ENCODE data around the gene MYL10. TPM values are rescaled to one million over a fixed set of nuclear protein-coding genes. Genes with fewer than 3 reads are reported as not detected.
A peak's percentile ranks its signal among the peaks of the same experiment; 100 is the strongest.

MYL10 gene
- total and polyA plus RNA-seq, 2 experiments from 2014 or later = 0.23 to 1.2 TPM

DNA sequence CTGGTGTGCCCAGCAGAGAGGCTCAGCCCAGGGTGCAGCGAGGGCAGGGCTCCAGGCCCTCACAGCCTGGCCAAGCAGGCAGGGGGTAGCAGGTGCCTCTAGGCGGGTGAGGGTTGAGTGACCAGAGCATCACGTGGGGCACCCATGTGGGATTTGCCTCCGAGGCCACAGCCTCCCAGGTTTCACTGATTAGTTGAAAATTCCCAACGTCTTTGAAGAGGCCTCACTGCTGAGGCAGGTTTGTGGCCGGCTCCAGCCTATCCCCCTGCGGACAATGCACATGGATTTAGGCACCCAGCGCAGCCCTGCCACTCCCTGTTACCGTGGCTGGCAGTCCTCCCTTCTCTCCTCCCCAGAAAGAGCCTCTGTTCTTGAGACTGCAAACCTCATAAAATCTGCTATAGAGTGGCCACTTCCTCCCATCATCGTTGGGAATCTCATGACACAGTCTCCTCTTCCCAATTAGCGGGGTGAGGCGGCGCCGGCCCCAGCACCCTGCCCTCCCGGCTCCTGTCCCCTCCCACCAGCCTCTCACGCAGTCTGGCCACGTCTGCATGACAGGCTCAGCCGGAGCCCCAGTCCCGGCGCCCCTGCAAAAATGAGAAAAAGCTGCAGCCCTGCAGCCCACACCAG lies 10.8 kb downstream of the MYL10 start:
- Histone ChIP-seq H3K9me2 (replicated peaks; ENCODE audit: insufficient read depth) (no peaks in the 10 kb centered on the region), H3K4me1 (ENCODE audit: insufficient read depth) (peaks cover 13% of the 10 kb centered on the region), H2AFZ (peak overlapping the region; percentile 6), H3K4me2 (peak overlapping the region; percentile 53), H3K27me3 (no peaks in the 10 kb centered on the region), H3K9me3 (ENCODE audit: low read depth) (no peaks in the 10 kb centered on the region), H3K4me3 (no peak overlapping the region), H3K79me2 (no peaks in the 10 kb centered on the region), H3K27ac (peak overlapping the region; percentile 87), H3K36me3 (replicated peaks; ENCODE audit: insufficient read depth, low read depth) (no peaks in the 10 kb centered on the region), H4K20me1 (ENCODE audit: insufficient read depth, poor library complexity, severe bottlenecking) (no peaks in the 10 kb centered on the region)
- DNase-seq (ENCODE audit: low spot score) = peak; percentile 60
- 66% methylated on average over 20 of the region's 20 CpGs for WGBS (ENCODE audit: low lambda C conversion rate, missing lambda C conversion rate)
- TF ChIP-seq EZH2phosphoT487 (IDR thresholded peaks at IDR 0.05; ENCODE audit: low read depth, severe bottlenecking, unreplicated experiment) (no peak), EZH2 (IDR thresholded peaks at IDR 0.05; ENCODE audit: borderline replicate concordance) (no peak)
- TF ChIP-seq, protein P1, sequence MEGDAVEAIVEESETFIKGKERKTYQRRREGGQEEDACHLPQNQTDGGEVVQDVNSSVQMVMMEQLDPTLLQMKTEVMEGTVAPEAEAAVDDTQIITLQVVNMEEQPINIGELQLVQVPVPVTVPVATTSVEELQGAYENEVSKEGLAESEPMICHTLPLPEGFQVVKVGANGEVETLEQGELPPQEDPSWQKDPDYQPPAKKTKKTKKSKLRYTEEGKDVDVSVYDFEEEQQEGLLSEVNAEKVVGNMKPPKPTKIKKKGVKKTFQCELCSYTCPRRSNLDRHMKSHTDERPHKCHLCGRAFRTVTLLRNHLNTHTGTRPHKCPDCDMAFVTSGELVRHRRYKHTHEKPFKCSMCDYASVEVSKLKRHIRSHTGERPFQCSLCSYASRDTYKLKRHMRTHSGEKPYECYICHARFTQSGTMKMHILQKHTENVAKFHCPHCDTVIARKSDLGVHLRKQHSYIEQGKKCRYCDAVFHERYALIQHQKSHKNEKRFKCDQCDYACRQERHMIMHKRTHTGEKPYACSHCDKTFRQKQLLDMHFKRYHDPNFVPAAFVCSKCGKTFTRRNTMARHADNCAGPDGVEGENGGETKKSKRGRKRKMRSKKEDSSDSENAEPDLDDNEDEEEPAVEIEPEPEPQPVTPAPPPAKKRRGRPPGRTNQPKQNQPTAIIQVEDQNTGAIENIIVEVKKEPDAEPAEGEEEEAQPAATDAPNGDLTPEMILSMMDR (IDR thresholded peaks at IDR 0.05; ENCODE audit: poor library complexity) = no peak

DNA sequence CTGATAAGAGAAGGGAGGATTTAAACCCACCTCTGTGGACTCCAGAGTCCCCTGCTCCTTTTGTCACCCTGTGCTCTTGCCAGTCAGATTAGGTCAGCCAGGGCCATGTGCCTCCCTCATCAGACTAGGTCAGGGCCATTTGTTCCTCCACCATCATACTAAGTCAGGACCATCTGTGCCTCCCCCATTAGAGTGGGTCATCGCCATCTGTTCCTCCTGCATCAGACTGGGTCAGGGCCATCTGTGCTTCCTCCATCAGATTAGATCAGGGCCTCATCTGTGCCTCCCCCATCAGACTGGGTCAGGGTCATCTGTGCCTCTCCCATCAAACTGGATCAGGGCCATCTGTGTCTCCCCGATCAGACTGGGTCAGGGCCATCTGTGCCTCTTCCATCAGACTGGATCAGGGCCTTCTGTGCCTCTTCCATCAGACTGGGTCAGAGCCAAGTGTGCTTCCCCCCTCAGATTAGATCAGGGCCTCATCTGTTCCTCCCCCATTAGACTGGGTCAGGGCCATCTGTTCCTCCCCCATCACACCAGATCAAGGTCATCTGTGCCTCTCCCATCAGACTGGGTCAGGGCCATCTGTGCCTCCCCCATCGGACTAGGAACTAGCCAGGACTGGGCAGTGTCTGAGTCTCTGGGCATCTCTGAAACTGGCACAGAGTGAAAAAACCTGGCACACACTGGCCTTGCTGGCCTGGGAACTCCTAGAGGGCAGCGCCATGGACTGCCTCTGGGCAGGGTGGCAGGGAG lies 11.5 kb downstream of the MYL10 start:
- TF ChIP-seq EZH2 (IDR thresholded peaks at IDR 0.05; ENCODE audit: borderline replicate concordance) (no peak), EZH2phosphoT487 (IDR thresholded peaks at IDR 0.05; ENCODE audit: low read depth, severe bottlenecking, unreplicated experiment) (no peak)
- TF ChIP-seq, protein P1 (IDR thresholded peaks at IDR 0.05; ENCODE audit: poor library complexity) = no peak
- Histone ChIP-seq H3K9me3 (ENCODE audit: low read depth) (no peaks in the 10 kb centered on the region), H3K9me2 (replicated peaks; ENCODE audit: insufficient read depth) (no peaks in the 10 kb centered on the region), H4K20me1 (ENCODE audit: insufficient read depth, poor library complexity, severe bottlenecking) (no peaks in the 10 kb centered on the region), H3K36me3 (replicated peaks; ENCODE audit: insufficient read depth, low read depth) (no peaks in the 10 kb centered on the region), H3K4me2 (no peak overlapping the region), H2AFZ (no peak overlapping the region), H3K4me1 (ENCODE audit: insufficient read depth) (peaks cover 13% of the 10 kb centered on the region), H3K27ac (peak overlapping the region; percentile 87), H3K4me3 (no peak overlapping the region), H3K27me3 (no peaks in the 10 kb centered on the region), H3K79me2 (no peaks in the 10 kb centered on the region)
- WGBS (ENCODE audit: low lambda C conversion rate, missing lambda C conversion rate) = 97% methylated on average over 4 of the region's 4 CpGs
- no peak for DNase-seq (ENCODE audit: low spot score)

DNA sequence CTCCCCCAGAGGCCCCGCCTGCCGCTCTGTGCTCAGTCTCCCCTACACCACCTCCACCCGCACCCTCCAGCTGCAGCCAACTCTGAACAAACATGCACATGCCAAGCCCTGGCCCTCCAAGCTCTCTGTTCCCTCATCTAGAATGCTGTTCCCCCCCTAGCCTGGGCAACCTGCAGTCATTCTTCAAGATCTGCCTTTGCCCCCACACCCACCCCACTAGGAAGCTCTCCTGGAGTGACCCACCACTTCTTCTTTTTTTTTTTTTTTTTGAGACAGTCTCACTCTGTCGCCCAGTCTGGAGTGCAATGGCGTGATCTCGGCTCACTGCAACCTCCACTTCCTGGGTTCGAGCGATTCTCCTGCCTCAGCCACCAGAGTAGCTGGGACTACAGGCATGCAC lies 13.7 kb downstream of the MYL10 start:
- DNase-seq (ENCODE audit: low spot score) = no peak

More for the DNA sequence above, 13.7 kb downstream of the MYL10 start:
- TF ChIP-seq, protein P1 (IDR thresholded peaks at IDR 0.05; ENCODE audit: poor library complexity) = no peak
- TF ChIP-seq EZH2 (IDR thresholded peaks at IDR 0.05; ENCODE audit: borderline replicate concordance) (no peak), EZH2phosphoT487 (IDR thresholded peaks at IDR 0.05; ENCODE audit: low read depth, severe bottlenecking, unreplicated experiment) (no peak)
- H3K4me2 ChIP-seq = no peak overlapping the region
- H3K36me3 ChIP-seq (replicated peaks; ENCODE audit: insufficient read depth, low read depth) = no peaks in the 10 kb centered on the region
- no peaks in the 10 kb centered on the region for H3K9me2 ChIP-seq (replicated peaks; ENCODE audit: insufficient read depth)
- H3K27ac ChIP-seq = no peak overlapping the region
- H2AFZ ChIP-seq = no peak overlapping the region
- no peaks in the 10 kb centered on the region for H3K9me3 ChIP-seq (ENCODE audit: low read depth)
- no peaks in the 10 kb centered on the region for H3K27me3 ChIP-seq
- H3K4me3 ChIP-seq = no peak overlapping the region
- no peaks in the 10 kb centered on the region for H3K79me2 ChIP-seq
- no peaks in the 10 kb centered on the region for H4K20me1 ChIP-seq (ENCODE audit: insufficient read depth, poor library complexity, severe bottlenecking)
- 94% methylated on average over 8 of the region's 8 CpGs for WGBS (ENCODE audit: low lambda C conversion rate, missing lambda C conversion rate)
- H3K4me1 ChIP-seq (ENCODE audit: insufficient read depth) = peaks cover 13% of the 10 kb centered on the region
